GM12875 (cell line): ENCODE results near the gene EFNB2.

ENCODE experiments used
- H3K4me3 ChIP-seq: one replicate; pipeline ENCODE4 v1.5.1; 2011; ENCODE audit warnings: low read depth, low read length, control low read depth
- TF ChIP-seq, protein P1 (sequence below): IDR thresholded peaks from 2 replicates; pipeline ENCODE4 v1.5.1; 2011; ENCODE audit warnings: low read depth, mild to moderate bottlenecking, control low read depth, inconsistent platforms, low read length, moderate library complexity, borderline replicate concordance; ENCODE audit not compliant: insufficient read depth

The EFNB2 gene

GRCh38 chr13:106505295-106505694, 30.2 kb downstream of the EFNB2 start:
- no peak overlapping the region for H3K4me3 ChIP-seq

GRCh38 chr13:106503730-106504453, 31.6 kb downstream of the EFNB2 start:
- no peak overlapping the region for H3K4me3 ChIP-seq
- TF ChIP-seq, protein P1, sequence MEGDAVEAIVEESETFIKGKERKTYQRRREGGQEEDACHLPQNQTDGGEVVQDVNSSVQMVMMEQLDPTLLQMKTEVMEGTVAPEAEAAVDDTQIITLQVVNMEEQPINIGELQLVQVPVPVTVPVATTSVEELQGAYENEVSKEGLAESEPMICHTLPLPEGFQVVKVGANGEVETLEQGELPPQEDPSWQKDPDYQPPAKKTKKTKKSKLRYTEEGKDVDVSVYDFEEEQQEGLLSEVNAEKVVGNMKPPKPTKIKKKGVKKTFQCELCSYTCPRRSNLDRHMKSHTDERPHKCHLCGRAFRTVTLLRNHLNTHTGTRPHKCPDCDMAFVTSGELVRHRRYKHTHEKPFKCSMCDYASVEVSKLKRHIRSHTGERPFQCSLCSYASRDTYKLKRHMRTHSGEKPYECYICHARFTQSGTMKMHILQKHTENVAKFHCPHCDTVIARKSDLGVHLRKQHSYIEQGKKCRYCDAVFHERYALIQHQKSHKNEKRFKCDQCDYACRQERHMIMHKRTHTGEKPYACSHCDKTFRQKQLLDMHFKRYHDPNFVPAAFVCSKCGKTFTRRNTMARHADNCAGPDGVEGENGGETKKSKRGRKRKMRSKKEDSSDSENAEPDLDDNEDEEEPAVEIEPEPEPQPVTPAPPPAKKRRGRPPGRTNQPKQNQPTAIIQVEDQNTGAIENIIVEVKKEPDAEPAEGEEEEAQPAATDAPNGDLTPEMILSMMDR: no peak

More at GRCh38 chr13:106505295-106505694, 30.2 kb downstream of the EFNB2 start:
- TF ChIP-seq, protein P1: no peak

DNA sequence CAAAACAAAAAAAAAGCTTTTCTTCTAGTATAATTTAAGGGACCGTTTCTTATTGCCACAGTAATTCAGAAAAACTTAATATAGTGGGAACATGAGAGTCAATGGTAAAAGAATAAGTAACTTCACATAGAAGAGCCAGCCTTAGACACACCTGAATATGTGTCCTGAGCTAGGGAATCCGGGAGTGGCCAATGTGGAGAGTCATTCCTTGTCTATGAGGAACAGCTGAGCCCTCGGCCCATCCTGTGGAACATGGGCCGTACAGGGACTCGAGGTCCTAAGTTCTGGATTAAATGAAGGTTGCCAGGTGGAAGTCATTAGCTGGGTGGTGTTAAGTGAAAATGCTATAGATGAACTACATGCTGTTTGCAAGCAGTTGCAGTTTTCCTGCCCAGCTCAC, 32.2 kb downstream of the EFNB2 start:
- TF ChIP-seq, protein P1: no peak
- no peak overlapping the region for H3K4me3 ChIP-seq

- TF ChIP-seq, protein P1: no peak
- no peak overlapping the region for H3K4me3 ChIP-seq
Observed at GRCh38 chr13:106500445-106500844, 35.0 kb downstream of the EFNB2 start.

DNA sequence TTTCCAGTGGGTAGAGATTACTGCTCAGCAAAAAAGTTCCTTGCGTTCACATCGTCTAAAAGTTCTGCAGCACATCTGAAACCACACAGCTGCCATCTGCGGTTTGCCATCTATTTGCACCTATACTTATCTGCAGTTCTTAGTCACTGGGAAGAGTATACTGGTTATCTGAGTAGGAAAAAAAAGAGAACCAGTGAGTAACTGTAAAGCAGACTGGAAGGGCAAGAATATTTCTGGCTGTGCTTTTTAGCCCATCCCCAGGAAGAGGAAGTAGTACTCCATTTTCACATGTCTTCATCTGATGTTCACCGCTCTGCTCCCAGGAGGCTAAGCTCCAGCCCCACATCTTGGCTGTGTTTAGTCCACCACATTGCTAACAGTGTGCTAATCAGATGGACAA, 35.6 kb downstream of the EFNB2 start:
- H3K4me3 ChIP-seq: no peak overlapping the region
- TF ChIP-seq, protein P1: no peak

GRCh38 chr13:106499113-106499512, 36.3 kb downstream of the EFNB2 start:
- TF ChIP-seq, protein P1: no peak
- H3K4me3 ChIP-seq: no peak overlapping the region

DNA sequence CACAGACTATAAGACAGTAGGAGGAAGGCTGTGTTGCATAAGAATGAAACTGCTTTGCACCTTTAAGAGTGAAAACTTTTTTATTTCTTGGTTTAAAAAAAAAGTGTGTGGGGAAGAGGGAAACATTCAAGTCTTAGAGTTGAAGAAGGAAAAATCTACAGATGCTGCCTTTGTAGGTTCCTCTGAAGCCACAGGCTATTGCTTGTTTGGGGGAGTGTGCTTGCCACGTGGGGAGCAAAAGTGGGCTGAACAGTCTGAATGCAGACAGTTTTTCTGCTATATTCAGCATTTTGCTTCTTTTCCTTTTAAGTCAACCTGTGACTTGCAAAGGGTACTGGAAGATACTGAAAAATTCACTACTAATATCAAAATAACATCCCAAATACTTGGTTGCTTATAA, 36.9 kb downstream of the EFNB2 start:
- TF ChIP-seq, protein P1: no peak
- no peak overlapping the region for H3K4me3 ChIP-seq
